Gastroesophageal sphincter (tissue), 4 donors: ENCODE data around the gene ZNF180. TPM values are rescaled to one million over a fixed set of nuclear protein-coding genes. Genes with fewer than 3 reads are reported as not detected.

Source experiments
- ATAC-seq: fragments of 150-250 bp; one replicate; pipeline ENCODE4 v1.9.1; 2016; ENCODE audit warnings: mild to moderate bottlenecking, moderate library complexity
- H3K27ac ChIP-seq, 4 donors: fragments of 200-600 bp; sonication (generic) in 3 of 4; 1 replicate in 3 of 4; 2 replicates in 1 of 4; pipeline ENCODE4 v1.5.1; 2016 to 2019
- H3K27me3 ChIP-seq: fragments of 200-600 bp; sonication (generic); one replicate; pipeline ENCODE4 v1.5.1; 2019
- H3K36me3 ChIP-seq, 2 donors: fragments of 200-600 bp; sonication (generic); one replicate each; pipeline ENCODE4 v1.5.1; 2019; ENCODE audit warnings: control low read depth in 1 of 2
- H3K4me1 ChIP-seq, 3 donors: fragments of 200-600 bp; sonication (generic); 1 replicate in 2 of 3; 2 replicates in 1 of 3; pipeline ENCODE4 v1.5.1; 2016 to 2019; ENCODE audit warnings: control low read depth in 2 of 3
- H3K4me3 ChIP-seq, 2 donors: fragments of 200-600 bp; sonication (generic); one replicate each; pipeline ENCODE4 v1.5.1; 2019; ENCODE audit warnings: mild to moderate bottlenecking in 1 of 2, moderate library complexity in 1 of 2
- H3K9me3 ChIP-seq, 3 donors: fragments of 200-600 bp; sonication (generic); one replicate each; pipeline ENCODE4 v1.5.1; 2017 to 2019; ENCODE audit warnings: control low read depth in 2 of 3
- EP300 ChIP-seq: sonication (generic); formaldehyde crosslinking; IDR thresholded peaks from one replicate; pipeline ENCODE4 v1.6.1; 2017; ENCODE audit warnings: antibody characterized with exemption, mild to moderate bottlenecking
- POLR2A ChIP-seq, 2 donors: fragments of 450-650 bp; IDR thresholded peaks; one replicate each; pipeline ENCODE4 v1.6.1; 2017; ENCODE audit warnings: antibody characterized with exemption in 2 of 2, mild to moderate bottlenecking in 2 of 2, moderate library complexity in 1 of 2
- POLR2AphosphoS5 ChIP-seq: sonication (generic); formaldehyde crosslinking; IDR thresholded peaks from one replicate; pipeline ENCODE4 v1.6.1; 2017; ENCODE audit warnings: antibody characterized with exemption
- WGBS, 2 donors: methylation state at CpG; one replicate each; pipeline ENCODE4 v1.1.5; 2018; ENCODE audit warnings: low coverage in 1 of 2; 5-methylcytosine and 5-hydroxymethylcytosine counted together
- total RNA-seq, 4 donors: library from RNA; depleted of rRNA; stranded (reverse); fragments of >200 nt; gene quantifications; one replicate each; pipeline ENCODE4 v1.1.0, GENCODE V29; 2016
- TF ChIP-seq, protein P1 (sequence below), 4 experiments: fragments of 200-600 bp in 2 of 4; fragments of 450-650 bp in 2 of 4; sonication (generic) in 1 of 4; IDR thresholded peaks; one replicate each; pipeline ENCODE4 v1.5.1; 2017 to 2019; ENCODE audit warnings: antibody characterized with exemption in 4 of 4, mild to moderate bottlenecking in 2 of 4, moderate library complexity in 2 of 4

The ZNF180 gene
- total RNA-seq, 4 donors from 2014 or later: 7.3 to 12.7 (median 9.3) TPM

DNA sequence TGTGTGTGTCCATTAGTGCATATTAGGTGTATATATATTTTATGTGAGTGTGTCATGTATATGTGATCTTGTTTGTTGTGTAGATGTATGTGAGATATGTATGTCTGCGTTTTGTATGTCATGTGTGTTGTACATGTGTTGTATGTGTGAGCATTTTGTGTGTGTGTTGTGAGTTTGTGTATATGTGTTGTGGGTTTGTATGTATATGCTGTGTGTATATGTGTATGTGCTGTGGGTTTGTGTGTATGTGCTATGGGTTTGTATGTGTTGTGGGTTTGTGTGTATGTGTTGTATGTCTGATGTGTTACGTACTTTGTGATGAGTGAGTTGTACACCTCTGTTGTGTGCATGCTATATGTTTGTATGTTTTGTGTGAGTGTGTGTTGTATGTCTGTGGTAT is 21.0 kb upstream of the ZNF180 start:
- TF ChIP-seq POLR2A (IDR thresholded peaks at IDR 0.05) (no peak), EP300 (no peak), POLR2AphosphoS5 (no peak)
- TF ChIP-seq, protein P1, sequence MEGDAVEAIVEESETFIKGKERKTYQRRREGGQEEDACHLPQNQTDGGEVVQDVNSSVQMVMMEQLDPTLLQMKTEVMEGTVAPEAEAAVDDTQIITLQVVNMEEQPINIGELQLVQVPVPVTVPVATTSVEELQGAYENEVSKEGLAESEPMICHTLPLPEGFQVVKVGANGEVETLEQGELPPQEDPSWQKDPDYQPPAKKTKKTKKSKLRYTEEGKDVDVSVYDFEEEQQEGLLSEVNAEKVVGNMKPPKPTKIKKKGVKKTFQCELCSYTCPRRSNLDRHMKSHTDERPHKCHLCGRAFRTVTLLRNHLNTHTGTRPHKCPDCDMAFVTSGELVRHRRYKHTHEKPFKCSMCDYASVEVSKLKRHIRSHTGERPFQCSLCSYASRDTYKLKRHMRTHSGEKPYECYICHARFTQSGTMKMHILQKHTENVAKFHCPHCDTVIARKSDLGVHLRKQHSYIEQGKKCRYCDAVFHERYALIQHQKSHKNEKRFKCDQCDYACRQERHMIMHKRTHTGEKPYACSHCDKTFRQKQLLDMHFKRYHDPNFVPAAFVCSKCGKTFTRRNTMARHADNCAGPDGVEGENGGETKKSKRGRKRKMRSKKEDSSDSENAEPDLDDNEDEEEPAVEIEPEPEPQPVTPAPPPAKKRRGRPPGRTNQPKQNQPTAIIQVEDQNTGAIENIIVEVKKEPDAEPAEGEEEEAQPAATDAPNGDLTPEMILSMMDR (IDR thresholded peaks at IDR 0.05): no peak
- WGBS, 2 donors: 86 to 96% methylated on average over 1 to 2 of the region's 2 CpGs
- Histone ChIP-seq H3K9me3 (peaks cover 0 to 8% (median 0%) of the 10 kb centered on the region in 3 donors), H3K4me1 (no peaks in the 10 kb centered on the region), H3K36me3 (no peaks in the 10 kb centered on the region), H3K4me3 (no peak overlapping the region), H3K27ac (no peak overlapping the region), H3K27me3 (peaks cover 32% of the 10 kb centered on the region)
- no peak for ATAC-seq

DNA sequence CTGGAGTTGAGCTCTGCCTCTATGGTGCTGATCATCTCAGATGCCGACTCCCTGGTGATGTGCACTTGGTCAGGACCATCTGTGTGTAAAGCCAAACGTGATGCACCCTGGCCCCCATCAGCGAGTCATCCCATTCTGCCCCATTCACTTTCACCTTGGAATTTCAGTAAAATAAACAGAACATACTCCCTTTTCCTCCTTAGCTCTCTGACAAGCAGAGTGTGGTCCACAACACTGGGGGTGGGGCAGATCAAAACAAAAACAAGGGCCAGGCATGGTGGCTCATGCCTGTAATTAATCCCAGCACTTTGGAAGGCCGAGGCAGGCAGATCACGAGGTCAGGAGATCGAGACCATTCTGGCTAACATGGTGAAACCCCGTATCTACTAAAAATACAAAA is 16.8 kb upstream of the ZNF180 start:
- Histone ChIP-seq H3K4me3 (no peak overlapping the region), H3K36me3 (no peaks in the 10 kb centered on the region), H3K9me3 (peaks cover 0 to 8% (median 0%) of the 10 kb centered on the region in 3 donors), H3K27me3 (peaks cover 36% of the 10 kb centered on the region), H3K4me1 (no peaks in the 10 kb centered on the region), H3K27ac (no peak overlapping the region)
- no peak for TF ChIP-seq POLR2AphosphoS5
- no peak for ATAC-seq
- WGBS, 2 donors: 68 to 80% methylated on average over 1 to 3 of the region's 7 CpGs

DNA sequence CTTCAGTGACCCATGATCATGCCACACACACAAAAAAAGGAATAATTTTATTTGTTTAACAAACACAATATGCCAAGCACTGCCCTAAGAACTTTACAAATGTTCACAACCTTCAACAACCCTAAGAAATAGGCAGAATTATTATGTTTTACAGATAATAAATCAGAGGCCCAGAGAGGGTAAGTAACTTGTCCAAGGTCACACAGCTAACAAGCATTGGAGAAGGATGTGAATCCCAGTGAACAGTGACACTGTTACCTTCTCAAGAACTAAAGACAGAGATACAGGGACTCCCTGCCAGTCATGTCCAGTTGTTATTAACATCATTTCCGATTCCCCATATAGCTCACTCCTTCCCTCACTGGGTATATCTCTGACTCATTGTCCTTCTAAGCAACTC is 15.6 kb upstream of the ZNF180 start:
- TF ChIP-seq, protein P1 (IDR thresholded peaks at IDR 0.05): no peak
- no peak for TF ChIP-seq POLR2A (IDR thresholded peaks at IDR 0.05)
- TF ChIP-seq POLR2AphosphoS5: no peak
- no peak for TF ChIP-seq EP300
- peaks cover 0 to 8% (median 0%) of the 10 kb centered on the region in 3 donors for H3K9me3 ChIP-seq
- H3K36me3 ChIP-seq: no peaks in the 10 kb centered on the region
- ATAC-seq: no peak
- H3K27ac ChIP-seq: no peak overlapping the region
- H3K27me3 ChIP-seq: peaks cover 40% of the 10 kb centered on the region
- H3K4me3 ChIP-seq: no peak overlapping the region
- no peaks in the 10 kb centered on the region for H3K4me1 ChIP-seq
- 73 to 100% methylated on average over 1 of the region's 1 CpG for WGBS, 2 donors

DNA sequence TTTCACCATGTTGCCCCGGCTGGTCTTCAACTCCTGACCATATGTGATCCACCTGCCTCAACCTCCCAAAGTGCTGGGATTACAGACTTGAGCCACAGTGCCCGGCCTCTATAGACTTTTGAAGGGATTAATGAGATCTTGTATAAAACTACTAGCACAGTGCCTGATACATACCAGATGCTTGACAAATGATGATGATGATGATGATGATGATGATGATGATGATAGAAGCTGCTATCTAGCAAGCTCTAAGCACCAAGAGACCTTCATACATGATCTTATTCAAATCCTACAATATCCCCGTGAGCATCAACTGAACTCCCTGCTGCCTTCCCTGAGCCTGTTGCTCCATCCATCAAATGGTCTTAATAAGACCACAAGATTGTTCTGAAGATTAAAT is 14.7 kb upstream of the ZNF180 start:
- Histone ChIP-seq H3K27ac (no peak overlapping the region), H3K4me1 (no peaks in the 10 kb centered on the region), H3K36me3 (no peaks in the 10 kb centered on the region), H3K9me3 (peaks cover 0 to 5% (median 0%) of the 10 kb centered on the region in 3 donors), H3K4me3 (no peak overlapping the region), H3K27me3 (peaks cover 42% of the 10 kb centered on the region)
- no peak for ATAC-seq
- WGBS, 2 donors: 80 to 100% methylated on average over 1 to 3 of the region's 3 CpGs
- TF ChIP-seq POLR2A (IDR thresholded peaks at IDR 0.05): no peak
- TF ChIP-seq EP300: no peak
- no peak for TF ChIP-seq POLR2AphosphoS5
- TF ChIP-seq, protein P1 (IDR thresholded peaks at IDR 0.05): no peak

DNA sequence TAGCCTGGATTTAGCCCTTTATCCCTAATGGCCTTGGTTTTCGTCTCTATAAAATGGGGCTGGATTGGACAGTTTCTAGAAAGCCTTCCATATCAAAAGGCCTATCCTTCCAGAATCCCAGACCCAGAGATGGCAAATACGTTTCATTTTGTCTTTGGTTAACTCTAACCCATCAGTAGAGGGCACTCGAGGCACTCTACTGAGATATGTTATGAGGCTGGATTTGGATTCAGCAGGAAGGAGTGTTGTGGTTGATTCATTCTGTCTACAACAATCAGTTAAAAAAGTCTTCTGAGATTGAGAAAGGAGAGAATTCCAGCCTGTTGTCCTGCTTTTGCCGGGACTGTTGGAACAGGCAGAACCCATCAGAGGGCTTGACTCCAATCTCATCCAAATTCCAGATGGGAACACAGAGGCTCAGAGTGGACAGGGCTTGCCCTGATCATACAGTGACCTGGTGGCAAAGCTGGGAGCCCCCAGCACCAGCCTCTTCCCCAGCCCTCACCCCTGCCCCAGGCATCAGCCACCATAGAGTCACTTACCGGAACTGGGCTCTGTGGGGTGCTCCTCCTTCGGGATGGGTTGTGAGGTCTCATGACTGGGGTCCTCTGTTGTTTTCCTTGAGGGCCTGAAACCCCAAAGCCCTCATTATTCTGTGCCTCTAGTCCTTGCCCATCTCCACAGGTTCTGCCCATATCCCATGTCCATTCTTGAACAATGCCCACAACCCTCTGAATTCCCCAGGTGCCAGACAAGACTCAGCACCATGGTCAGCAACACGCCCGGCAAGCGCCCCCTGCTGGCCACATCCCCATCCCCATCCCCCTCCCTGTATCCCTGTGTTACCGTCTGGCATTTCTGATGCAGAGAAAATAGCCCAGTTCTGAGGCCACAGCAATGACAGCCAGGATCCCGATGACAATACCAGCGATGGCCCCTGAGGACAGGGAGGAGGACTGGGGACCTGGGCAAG is 12.3 kb upstream of the ZNF180 start:
- Histone ChIP-seq H3K4me3 (no peak overlapping the region), H3K36me3 (no peaks in the 10 kb centered on the region), H3K9me3 (peaks cover 0 to 3% (median 0%) of the 10 kb centered on the region in 3 donors), H3K27ac (no peak overlapping the region), H3K4me1 (no peaks in the 10 kb centered on the region), H3K27me3 (peaks cover 65% of the 10 kb centered on the region)
- ATAC-seq: no peak
- WGBS, 2 donors: 15 to 19% methylated on average over 4 of the region's 12 CpGs
- TF ChIP-seq EP300 (no peak), POLR2A (IDR thresholded peaks at IDR 0.05) (no peak), POLR2AphosphoS5 (no peak)
- TF ChIP-seq, protein P1 (IDR thresholded peaks at IDR 0.05): no peak
